GM19240 (cell line): Measurements from ENCODE around the gene USP46.
A peak's percentile ranks its signal among the peaks of the same experiment; 100 is the strongest.

Source experiments
- DNase-seq: peaks from one replicate; pipeline ENCODE4 v3.0.0; 2011; ENCODE audit warnings: low spot score; ENCODE audit not compliant: insufficient read length

USP46 gene, protein sequence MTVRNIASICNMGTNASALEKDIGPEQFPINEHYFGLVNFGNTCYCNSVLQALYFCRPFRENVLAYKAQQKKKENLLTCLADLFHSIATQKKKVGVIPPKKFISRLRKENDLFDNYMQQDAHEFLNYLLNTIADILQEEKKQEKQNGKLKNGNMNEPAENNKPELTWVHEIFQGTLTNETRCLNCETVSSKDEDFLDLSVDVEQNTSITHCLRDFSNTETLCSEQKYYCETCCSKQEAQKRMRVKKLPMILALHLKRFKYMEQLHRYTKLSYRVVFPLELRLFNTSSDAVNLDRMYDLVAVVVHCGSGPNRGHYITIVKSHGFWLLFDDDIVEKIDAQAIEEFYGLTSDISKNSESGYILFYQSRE

DNA sequence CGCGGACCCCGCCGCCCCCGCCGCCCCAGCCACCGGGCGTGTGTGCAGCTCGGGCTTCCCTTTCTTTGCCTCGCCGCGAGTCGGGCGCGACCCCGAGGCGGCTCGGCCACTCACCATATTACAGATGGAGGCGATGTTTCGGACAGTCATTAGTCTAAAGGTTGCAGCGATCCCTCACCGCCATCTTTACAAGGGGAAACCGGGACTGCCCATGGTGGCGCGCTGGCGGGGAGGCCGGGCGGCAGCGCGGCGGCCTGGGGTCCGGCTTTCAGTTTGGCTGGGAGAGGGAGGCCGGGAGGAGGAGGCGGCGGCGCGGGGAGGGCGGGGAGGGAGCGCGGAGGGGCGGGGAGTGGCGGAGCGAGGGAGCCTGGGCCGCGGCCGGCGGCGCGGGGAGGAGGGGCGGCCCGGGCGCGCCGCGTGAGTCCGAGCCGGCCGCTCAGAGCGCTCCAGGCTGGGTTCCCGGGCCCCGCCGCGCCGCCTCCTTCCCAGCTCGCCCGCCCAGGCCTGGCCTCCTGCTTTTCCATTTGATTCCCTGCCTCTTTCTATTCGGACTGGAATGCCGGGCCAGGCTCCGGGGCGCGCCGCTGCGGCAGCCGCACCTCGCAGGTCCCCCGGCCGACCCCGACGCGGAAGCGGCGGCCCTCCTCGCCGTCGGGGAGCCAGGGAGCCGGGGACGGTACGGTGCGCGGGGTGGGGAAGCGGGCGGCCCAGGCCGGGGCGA lies at the start of gene USP46:
Gene USP46, minus strand, starts transcription at position 301 of the 721 bp plus-strand sequence. Its CDS starts 151 bp downstream, at position 150.
- DNase-seq: peak; percentile 60

GRCh38 chr4:52704661-52705060 lies 45.6 kb upstream of the USP46 start:
- DNase-seq: no peak

DNA sequence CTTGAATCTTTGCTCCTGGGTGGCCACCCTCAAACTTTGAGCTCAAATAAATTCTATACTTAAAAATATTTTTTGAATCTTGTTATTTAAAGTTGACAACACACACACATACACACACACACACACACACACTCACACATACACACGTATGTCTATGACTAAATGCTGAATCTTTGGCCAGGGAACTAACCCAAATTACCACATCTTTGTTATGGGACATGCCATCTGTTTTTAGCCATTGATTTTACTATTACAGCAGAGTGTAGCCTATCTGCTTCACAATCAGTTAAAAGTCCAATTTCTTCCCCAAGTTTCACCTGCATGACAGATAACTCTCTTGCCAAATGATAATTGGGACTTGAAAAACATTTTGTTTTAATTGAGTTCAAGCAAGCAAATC lies 45.0 kb upstream of the USP46 start:
- DNase-seq: no peak

DNA sequence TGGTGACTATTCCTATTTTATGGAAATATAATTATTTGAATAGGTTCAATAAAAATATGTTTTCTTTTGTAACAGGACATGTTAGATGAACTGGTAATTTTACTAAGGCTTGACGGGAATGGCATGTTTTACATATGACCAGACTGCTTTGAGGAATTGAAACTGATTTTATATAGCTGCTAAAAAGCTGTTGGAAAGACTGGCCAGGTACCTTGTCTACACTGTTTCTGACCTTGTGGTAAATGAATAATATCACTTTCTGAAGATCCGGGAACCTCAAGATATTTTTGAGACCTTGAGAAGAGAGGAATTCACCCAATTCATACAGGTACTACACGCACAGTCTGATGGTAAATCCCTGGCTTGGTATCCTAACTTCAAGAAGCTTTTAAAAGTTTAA lies 42.1 kb upstream of the USP46 start:
- no peak for DNase-seq

- DNase-seq: no peak
Observed at GRCh38 chr4:52694936-52695335, 35.8 kb upstream of the USP46 start.

DNA sequence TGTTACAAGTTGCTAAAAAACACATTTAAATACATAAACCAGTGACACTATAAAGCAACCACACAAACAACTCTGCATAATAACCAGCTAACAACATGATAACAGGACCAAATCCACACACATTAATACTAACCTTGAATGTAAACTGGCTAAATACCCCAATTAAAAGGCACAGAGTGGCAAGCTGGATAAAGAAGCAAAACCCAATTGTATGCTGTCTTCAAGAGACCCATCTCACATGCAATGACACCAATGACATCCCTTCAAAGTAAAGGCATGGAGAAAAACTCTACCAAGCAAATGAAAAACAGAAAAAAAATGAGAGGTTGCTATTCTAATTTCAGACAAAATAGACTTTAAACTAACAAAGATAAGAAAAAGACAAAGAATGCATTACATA lies 34.4 kb upstream of the USP46 start:
- no peak for DNase-seq

DNA sequence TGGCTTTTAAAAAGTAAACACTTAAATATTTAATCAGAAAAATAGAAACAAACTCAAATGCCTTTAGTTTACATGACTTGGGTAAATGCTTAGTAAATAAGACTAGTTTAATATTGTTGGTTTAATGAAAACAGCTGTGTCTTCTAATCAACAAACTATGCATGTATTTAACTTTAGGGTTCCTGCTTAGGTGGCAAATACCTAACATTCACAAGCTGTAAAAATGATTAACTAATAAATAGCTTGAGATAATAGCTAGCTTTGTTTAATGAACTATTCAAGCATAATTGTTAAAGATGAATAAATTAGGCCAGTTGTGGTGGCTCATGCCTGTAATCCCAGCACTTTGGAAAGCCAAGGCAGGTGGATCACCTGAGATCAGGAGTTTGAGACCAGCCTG lies 30.0 kb upstream of the USP46 start:
- DNase-seq: no peak

GRCh38 chr4:52687696-52688095 lies 28.6 kb upstream of the USP46 start:
- no peak for DNase-seq

GRCh38 chr4:52685316-52685715 lies 26.2 kb upstream of the USP46 start:
- no peak for DNase-seq

GRCh38 chr4:52684896-52685295 lies 25.8 kb upstream of the USP46 start:
- DNase-seq: no peak

GRCh38 chr4:52680381-52680780 lies 21.3 kb upstream of the USP46 start:
- no peak for DNase-seq

DNA sequence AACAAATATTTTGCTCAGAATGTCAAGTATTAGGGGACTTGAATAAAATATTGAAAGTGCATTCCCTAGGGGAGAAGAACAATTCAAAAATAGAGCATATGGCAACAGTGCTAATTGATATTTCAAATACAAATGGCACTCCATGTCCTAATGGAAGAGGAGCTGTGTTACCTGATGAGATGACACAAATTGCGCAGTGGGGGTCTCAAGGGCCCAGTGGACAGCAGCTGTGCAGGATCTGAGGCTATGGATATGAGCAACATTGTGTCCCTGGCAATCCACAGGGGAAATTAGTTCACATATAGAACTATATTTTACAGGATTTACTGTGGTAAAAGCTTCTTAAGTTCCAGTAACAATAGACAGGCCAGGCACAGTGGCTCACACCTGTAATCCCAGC lies 17.4 kb upstream of the USP46 start:
- no peak for DNase-seq

- no peak for DNase-seq
Observed at GRCh38 chr4:52675111-52675510, 16.0 kb upstream of the USP46 start.

- DNase-seq: no peak
Observed at GRCh38 chr4:52670739-52671138, 11.6 kb upstream of the USP46 start.

- no peak for DNase-seq
Observed at GRCh38 chr4:52670121-52670520, 11.0 kb upstream of the USP46 start.

DNA sequence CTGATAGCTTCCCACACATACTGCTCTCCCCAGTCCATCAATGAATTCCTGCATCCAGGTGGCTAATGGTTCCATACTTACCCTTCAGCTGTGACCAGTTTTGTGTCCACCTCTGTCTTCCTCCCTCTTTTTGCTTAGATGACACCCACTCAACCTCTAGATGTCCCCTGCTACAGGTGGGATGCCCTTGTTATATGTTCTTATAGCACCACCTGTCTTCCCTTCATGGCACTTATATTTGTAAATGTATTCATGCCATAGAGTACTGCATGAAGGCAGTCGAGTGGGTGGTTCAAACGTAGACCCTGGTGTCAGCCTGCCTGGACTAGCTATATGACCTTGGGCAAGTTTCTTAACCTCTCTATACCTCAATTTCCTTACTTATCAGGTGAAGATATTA lies 6.5 kb upstream of the USP46 start:
- no peak for DNase-seq

- DNase-seq: no peak
Observed at GRCh38 chr4:52664479-52664878, 5.4 kb upstream of the USP46 start.

DNA sequence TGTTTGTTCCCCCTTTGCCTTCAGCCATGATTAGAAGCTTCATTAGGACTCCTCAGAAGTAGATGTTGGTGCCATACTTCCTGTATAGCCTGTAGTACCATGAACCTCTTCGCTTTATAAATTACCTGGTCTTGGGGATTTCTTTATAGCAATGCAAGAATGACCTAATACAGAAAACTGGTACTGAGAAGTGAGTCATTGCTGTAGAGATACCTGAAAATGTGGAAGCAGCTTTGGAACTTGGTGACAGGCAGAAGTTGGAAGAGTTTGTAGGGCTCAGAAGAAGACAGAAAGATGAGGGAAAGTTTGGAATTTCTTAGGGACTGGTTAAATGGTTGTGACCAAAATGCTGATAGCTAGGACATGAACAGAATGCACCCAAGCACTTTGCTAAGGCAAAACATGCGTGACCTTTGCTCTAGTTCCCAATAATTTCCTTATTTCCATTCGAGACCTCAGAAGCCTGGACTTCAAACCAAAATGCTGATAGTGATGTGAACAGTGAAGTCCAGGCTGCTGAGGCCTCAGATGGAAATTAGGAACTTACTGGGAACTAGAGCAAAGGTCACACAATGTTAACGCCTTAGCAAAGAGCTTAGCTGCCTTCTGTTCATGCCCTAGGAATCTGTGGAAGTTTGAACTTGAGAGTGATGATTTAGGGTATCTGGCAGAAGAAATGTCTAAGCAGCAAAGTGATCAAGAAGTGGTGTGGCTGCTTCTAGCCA lies 3.0 kb upstream of the USP46 start:
- DNase-seq: no peak

- DNase-seq: no peak
Observed at GRCh38 chr4:52660643-52661042, 1.5 kb upstream of the USP46 start.

DNA sequence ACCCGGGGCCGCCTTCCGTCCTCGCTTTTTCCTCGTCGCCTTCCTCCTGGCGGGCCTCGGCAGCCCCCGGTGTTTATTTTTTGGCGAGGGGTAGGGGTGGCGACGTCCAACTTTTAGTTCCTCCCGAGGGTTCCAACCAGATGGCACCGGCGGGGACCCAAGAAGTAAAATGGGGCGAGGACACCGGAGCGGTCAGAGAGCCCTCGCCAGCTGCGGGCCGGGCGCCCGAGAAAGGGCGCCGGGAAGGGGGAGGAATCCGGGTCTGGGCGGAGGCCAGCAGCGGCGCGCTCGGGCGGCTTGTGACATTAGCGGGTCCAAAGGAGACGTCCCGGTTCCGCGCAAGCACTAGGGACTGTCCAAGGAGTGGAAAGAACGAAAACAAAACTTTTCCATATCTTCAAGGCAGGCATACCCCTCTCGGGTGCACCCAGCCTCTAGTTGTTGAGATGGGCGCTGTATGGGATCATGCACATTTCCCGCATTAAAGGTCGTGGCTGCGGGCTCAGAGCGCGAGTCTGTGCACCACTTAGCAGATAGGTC lies 691 bp upstream of the USP46 start:
- DNase-seq: no peak

DNA sequence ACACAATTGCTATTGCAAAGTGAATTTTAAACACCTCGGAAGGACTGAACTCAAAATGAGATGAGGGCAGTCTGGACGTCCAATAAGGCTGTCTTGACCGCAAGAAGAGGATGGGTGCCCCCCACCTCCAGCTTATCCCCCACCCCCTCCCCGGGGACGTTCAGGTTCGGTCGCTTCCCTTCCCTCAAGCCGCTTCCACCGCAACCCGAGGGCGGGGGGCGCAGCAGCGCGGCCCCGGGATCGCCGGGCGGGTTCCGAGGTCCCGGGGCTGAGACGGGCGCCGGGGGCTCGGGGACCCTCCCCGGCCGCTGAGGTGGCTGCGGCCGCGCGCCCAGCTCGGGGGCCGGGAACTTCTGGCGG lies 480 bp downstream of the USP46 start:
- no peak for DNase-seq
